ENCODE results near the gene ABCA1.

The ABCA1 gene

GRCh38 chr9:104783588-104783987, 144.4 kb downstream of the ABCA1 start:
- DNase-seq (ENCODE audit: low read depth in 2 of 2): no peak
- H3K4me3 ChIP-seq (replicated peaks in 1 of 2; ENCODE audit: low read depth in 2 of 2, low read length in 2 of 2): no peak overlapping the region
- no peak for TF ChIP-seq CTCF (IDR thresholded peaks at IDR 0.05; ENCODE audit: low read depth, low read length)

GRCh38 chr9:104780796-104781395, 147.1 kb downstream of the ABCA1 start:
- no peak overlapping the region for H3K4me3 ChIP-seq (replicated peaks in 1 of 2; ENCODE audit: low read depth in 2 of 2, low read length in 2 of 2)
- peak; percentile 56 to 72 for DNase-seq (ENCODE audit: low read depth in 2 of 2)
- peak; percentile 55 for TF ChIP-seq CTCF (IDR thresholded peaks at IDR 0.05; ENCODE audit: low read depth, low read length)

DNA sequence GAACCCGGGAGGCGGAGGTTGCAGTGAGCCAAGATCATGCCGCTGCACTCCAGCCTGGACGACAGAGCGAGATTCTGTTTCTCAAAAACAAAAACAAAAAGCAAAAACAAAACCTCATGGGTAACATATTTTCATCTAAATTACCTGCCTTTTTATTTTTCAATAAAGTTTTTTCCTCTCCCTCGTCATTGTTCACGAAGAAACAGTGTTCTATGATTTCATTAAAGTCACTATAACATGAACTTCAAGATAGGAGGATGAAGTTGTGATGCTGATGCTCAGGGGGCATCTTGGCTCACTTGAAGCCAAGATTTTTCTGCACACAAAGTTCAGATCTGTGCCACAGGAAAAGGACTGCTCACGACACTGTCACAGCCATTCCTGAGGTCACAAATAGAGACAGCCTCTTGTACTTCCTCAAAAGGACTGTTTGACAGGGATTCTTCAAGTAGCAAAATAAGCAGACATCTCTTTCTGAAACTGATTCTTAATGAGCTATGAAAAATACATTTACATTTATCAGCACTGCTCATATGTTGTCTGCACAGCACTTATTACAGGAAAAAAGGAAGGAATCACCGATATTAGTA, 147.9 kb downstream of the ABCA1 start:
- DNase-seq (ENCODE audit: low read depth in 2 of 2): no peak
- TF ChIP-seq CTCF (IDR thresholded peaks at IDR 0.05; ENCODE audit: low read depth, low read length): no peak
- no peak overlapping the region for H3K4me3 ChIP-seq (replicated peaks in 1 of 2; ENCODE audit: low read depth in 2 of 2, low read length in 2 of 2)

- no peak overlapping the region for H3K4me3 ChIP-seq (replicated peaks in 1 of 2; ENCODE audit: low read depth in 2 of 2, low read length in 2 of 2)
- DNase-seq (ENCODE audit: low read depth in 2 of 2): no peak
- TF ChIP-seq CTCF (IDR thresholded peaks at IDR 0.05; ENCODE audit: low read depth, low read length): no peak
These were observed 148.6 kb downstream of the ABCA1 start for GRCh38 chr9:104779334-104779733.

DNA sequence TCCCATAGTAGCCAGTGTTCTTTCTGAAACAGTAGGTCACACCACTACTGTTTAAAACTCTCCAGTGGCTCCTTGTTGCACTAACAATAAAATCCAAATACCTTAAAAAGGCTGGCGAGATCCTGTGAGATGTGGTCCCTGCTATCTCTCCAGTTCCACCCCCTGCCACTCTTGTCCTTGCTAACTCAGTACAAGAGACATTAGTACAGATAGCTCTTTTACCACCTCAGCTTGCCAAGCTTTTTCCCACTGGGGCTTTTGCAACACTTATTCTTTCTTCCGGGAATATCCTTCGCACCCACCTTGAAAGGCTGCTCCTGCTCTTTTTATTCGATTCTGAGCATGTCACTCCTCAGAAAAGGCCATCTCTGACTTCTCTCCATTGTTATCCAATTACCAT, 149.2 kb downstream of the ABCA1 start:
- no peak overlapping the region for H3K4me3 ChIP-seq (replicated peaks in 1 of 2; ENCODE audit: low read depth in 2 of 2, low read length in 2 of 2)
- TF ChIP-seq CTCF (IDR thresholded peaks at IDR 0.05; ENCODE audit: low read depth, low read length): no peak
- DNase-seq (ENCODE audit: low read depth in 2 of 2): no peak

DNA sequence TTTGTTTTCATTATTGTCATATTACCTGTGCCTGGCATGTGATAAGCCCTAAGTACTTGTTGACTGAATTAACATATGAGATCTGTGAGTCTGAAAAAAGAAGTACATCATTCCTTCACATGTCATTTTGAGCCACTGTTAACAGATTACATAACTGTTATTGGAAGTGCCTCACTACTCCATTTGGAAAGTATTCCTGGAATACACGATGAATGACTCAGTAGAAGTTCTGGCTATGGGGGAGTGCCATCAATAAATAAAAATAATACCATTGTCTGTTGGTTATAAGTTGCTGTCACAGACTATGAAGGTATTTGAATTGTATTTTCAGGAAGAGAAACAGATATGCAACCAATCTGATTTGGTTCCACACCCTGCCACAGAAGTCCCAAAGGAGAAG, 151.2 kb downstream of the ABCA1 start:
- peak; percentile 8 to 50 for DNase-seq (ENCODE audit: low read depth in 2 of 2)
- no peak for TF ChIP-seq CTCF (IDR thresholded peaks at IDR 0.05; ENCODE audit: low read depth, low read length)

GRCh38 chr9:104775976-104776375, 152.0 kb downstream of the ABCA1 start:
- no peak for DNase-seq (ENCODE audit: low read depth in 2 of 2)
- TF ChIP-seq CTCF (IDR thresholded peaks at IDR 0.05; ENCODE audit: low read depth, low read length): no peak

More for the DNA sequence above, 151.2 kb downstream of the ABCA1 start:
- no peak overlapping the region for H3K4me3 ChIP-seq (replicated peaks in 1 of 2; ENCODE audit: low read depth in 2 of 2, low read length in 2 of 2)

More at GRCh38 chr9:104775976-104776375, 152.0 kb downstream of the ABCA1 start:
- no peak overlapping the region for H3K4me3 ChIP-seq (replicated peaks in 1 of 2; ENCODE audit: low read depth in 2 of 2, low read length in 2 of 2)
